ENCODE data around the gene EPAS1. TPM values are rescaled to one million over a fixed set of nuclear protein-coding genes. Genes with fewer than 3 reads are reported as not detected.

Gene EPAS1
- total RNA-seq, 1 experiment from 2014 or later = 106 TPM

DNA sequence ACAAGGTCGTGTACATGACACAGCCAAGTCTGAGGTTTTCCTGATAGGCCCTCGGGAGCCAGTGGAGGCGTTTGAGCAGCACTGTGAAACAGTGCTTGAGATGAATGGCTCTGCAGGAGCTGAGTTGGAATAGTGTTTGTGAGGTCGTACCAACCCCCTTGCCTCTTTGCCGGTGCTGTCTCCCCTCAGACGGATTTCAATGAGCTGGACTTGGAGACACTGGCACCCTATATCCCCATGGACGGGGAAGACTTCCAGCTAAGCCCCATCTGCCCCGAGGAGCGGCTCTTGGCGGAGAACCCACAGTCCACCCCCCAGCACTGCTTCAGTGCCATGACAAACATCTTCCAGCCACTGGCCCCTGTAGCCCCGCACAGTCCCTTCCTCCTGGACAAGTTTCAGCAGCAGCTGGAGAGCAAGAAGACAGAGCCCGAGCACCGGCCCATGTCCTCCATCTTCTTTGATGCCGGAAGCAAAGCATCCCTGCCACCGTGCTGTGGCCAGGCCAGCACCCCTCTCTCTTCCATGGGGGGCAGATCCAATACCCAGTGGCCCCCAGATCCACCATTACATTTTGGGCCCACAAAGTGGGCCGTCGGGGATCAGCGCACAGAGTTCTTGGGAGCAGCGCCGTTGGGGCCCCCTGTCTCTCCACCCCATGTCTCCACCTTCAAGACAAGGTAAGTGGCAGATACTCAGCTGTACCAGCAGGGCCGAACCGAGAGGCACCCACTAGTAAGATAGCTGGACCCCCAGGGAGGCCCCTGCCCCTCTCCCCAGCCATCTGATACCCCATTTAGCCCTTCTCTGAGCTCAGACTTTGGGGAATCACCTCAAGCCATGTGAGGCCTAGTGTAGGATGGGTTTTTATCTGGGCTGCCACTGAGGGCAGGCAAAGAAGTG, 83.1 kb downstream of the EPAS1 start:
- Histone ChIP-seq H3K4me1 (ENCODE audit: control insufficient read depth, insufficient read depth, low read length) (no peaks in the 10 kb centered on the region), H3K9me3 (ENCODE audit: control insufficient read depth, insufficient read depth, low read depth, low read length) (no peaks in the 10 kb centered on the region), H3K36me3 (ENCODE audit: control insufficient read depth, insufficient read depth, low read length) (peaks cover 4% of the 10 kb centered on the region; the same call in 1 of the 2 replicates), H3K4me3 (ENCODE audit: low read depth in 2 of 2, low read length in 2 of 2) (no peak overlapping the region), H3K27me3 (ENCODE audit: control insufficient read depth, insufficient read depth, low read length) (no peaks in the 10 kb centered on the region), H3K27ac (ENCODE audit: low read length) (no peak overlapping the region)
- intact Hi-C loops (cut with micrococcal nuclease; ENCODE audit: unreplicated experiment) (no loop called here), in situ Hi-C loops (cut with HindIII; ENCODE audit: low pct_unique_long_range_greater_than_20kb, low sequenced_read_pairs) (no loop called here)
- no TSS peak for BruUV-seq (replicated peaks)
- DNase-seq (ENCODE audit: low read depth, low spot score) (no peak), ATAC-seq (no peak)
- CTCF ChIA-PET = interaction anchor here (1.2 kb wide), 1 partner anchor 387 kb away, joined by 3 read pairs; no protein-coding TSS in a partner anchor
- POLR2A ChIA-PET = no interaction called here
- TF ChIP-seq, protein P1, sequence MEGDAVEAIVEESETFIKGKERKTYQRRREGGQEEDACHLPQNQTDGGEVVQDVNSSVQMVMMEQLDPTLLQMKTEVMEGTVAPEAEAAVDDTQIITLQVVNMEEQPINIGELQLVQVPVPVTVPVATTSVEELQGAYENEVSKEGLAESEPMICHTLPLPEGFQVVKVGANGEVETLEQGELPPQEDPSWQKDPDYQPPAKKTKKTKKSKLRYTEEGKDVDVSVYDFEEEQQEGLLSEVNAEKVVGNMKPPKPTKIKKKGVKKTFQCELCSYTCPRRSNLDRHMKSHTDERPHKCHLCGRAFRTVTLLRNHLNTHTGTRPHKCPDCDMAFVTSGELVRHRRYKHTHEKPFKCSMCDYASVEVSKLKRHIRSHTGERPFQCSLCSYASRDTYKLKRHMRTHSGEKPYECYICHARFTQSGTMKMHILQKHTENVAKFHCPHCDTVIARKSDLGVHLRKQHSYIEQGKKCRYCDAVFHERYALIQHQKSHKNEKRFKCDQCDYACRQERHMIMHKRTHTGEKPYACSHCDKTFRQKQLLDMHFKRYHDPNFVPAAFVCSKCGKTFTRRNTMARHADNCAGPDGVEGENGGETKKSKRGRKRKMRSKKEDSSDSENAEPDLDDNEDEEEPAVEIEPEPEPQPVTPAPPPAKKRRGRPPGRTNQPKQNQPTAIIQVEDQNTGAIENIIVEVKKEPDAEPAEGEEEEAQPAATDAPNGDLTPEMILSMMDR (IDR thresholded peaks at IDR 0.05) = no peak
- TF ChIP-seq, protein P2, sequence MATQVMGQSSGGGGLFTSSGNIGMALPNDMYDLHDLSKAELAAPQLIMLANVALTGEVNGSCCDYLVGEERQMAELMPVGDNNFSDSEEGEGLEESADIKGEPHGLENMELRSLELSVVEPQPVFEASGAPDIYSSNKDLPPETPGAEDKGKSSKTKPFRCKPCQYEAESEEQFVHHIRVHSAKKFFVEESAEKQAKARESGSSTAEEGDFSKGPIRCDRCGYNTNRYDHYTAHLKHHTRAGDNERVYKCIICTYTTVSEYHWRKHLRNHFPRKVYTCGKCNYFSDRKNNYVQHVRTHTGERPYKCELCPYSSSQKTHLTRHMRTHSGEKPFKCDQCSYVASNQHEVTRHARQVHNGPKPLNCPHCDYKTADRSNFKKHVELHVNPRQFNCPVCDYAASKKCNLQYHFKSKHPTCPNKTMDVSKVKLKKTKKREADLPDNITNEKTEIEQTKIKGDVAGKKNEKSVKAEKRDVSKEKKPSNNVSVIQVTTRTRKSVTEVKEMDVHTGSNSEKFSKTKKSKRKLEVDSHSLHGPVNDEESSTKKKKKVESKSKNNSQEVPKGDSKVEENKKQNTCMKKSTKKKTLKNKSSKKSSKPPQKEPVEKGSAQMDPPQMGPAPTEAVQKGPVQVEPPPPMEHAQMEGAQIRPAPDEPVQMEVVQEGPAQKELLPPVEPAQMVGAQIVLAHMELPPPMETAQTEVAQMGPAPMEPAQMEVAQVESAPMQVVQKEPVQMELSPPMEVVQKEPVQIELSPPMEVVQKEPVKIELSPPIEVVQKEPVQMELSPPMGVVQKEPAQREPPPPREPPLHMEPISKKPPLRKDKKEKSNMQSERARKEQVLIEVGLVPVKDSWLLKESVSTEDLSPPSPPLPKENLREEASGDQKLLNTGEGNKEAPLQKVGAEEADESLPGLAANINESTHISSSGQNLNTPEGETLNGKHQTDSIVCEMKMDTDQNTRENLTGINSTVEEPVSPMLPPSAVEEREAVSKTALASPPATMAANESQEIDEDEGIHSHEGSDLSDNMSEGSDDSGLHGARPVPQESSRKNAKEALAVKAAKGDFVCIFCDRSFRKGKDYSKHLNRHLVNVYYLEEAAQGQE (IDR thresholded peaks at IDR 0.05; ENCODE audit: insufficient read depth in 1 of 2, low read depth in 2 of 2, low read length in 1 of 2) = no peak
- TF ChIP-seq SIN3A (IDR thresholded peaks at IDR 0.05; ENCODE audit: borderline replicate concordance, insufficient read depth, low read depth, low read length) (no peak), POLR2AphosphoS5 (IDR thresholded peaks at IDR 0.05; ENCODE audit: low read depth, low read length) (no peak), TCF7L2 (IDR thresholded peaks at IDR 0.05; ENCODE audit: low read depth, low read length) (no peak)

DNA sequence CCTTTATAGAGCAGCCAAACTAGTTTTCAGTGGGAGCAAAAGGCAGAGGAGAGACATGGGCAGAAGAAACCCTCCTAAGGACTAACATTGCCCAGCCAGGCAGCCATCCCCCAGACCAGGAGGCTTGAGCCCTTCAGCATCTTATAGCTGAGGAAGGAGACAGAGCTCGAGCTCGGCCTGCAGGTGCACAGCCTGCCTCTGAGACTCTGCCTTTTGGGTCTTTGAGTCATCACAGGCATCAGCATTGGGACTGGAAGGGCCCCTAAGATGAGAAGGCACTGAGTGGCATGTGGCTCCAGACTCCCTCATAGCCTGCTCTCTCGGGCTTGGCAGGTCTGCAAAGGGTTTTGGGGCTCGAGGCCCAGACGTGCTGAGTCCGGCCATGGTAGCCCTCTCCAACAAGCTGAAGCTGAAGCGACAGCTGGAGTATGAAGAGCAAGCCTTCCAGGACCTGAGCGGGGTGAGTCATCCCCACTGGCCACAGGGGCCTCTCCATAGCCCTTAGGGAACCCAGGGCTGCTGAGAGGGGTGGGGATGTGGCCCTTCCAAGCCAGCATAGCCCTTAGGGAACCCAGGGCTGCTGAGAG, 84.1 kb downstream of the EPAS1 start:
- no TSS peak for BruUV-seq (replicated peaks)
- intact Hi-C loops (cut with micrococcal nuclease; ENCODE audit: unreplicated experiment) = no loop called here
- DNase-seq (ENCODE audit: low read depth, low spot score) (no peak), ATAC-seq (no peak)
- TF ChIP-seq SIN3A (IDR thresholded peaks at IDR 0.05; ENCODE audit: borderline replicate concordance, insufficient read depth, low read depth, low read length) (no peak), POLR2AphosphoS5 (IDR thresholded peaks at IDR 0.05; ENCODE audit: low read depth, low read length) (no peak), TCF7L2 (IDR thresholded peaks at IDR 0.05; ENCODE audit: low read depth, low read length) (no peak)
- TF ChIP-seq, protein P1 (IDR thresholded peaks at IDR 0.05) = no peak
- TF ChIP-seq, protein P2 (IDR thresholded peaks at IDR 0.05; ENCODE audit: insufficient read depth in 1 of 2, low read depth in 2 of 2, low read length in 1 of 2) = no peak
- in situ Hi-C loops (cut with HindIII; ENCODE audit: low pct_unique_long_range_greater_than_20kb, low sequenced_read_pairs) = no loop called here
- Histone ChIP-seq H3K27ac (ENCODE audit: low read length) (no peak overlapping the region), H3K9me3 (ENCODE audit: control insufficient read depth, insufficient read depth, low read depth, low read length) (no peaks in the 10 kb centered on the region), H3K36me3 (ENCODE audit: control insufficient read depth, insufficient read depth, low read length) (peaks cover 4% of the 10 kb centered on the region; the same call in 1 of the 2 replicates), H3K4me1 (ENCODE audit: control insufficient read depth, insufficient read depth, low read length) (no peaks in the 10 kb centered on the region), H3K4me3 (ENCODE audit: low read depth in 2 of 2, low read length in 2 of 2) (no peak overlapping the region), H3K27me3 (ENCODE audit: control insufficient read depth, insufficient read depth, low read length) (no peaks in the 10 kb centered on the region)
- CTCF ChIA-PET = interaction anchor here (1.2 kb wide), 1 partner anchor 388 kb away, joined by 3 read pairs; no protein-coding TSS in a partner anchor
- POLR2A ChIA-PET = interaction anchor here (0.7 kb wide), 1 partner anchor 48 kb away, joined by 4 read pairs; no protein-coding TSS in a partner anchor

Data from Panc1 (cell line).